H1 (cell line): ENCODE data around the gene GNAQ. TPM values are rescaled to one million over a fixed set of nuclear protein-coding genes. Genes with fewer than 3 reads are reported as not detected.

Source experiments
- CTCF ChIA-PET: fragments of 300-600 bp; sonication (Branson Sonifier 250); formaldehyde crosslinking; loops from one replicate; lab custom pipeline; 2021; ENCODE audit not compliant: partially characterized antibody; lab: Charles Lee
- POLR2A ChIA-PET: fragments of 300-600 bp; sonication (Branson Sonifier 250); formaldehyde crosslinking; loops from one replicate; lab custom pipeline; 2021; ENCODE audit warnings: inconsistent platforms; ENCODE audit not compliant: partially characterized antibody; lab: Charles Lee
- DNase-seq, 2 experiments: peaks; one replicate each; pipeline versions ENCODE4 v3.0.0 to v3.0.0-alpha.2; 2010 to 2022; ENCODE audit warnings: low spot score in 2 of 2, low read depth in 1 of 2, mixed read lengths in 1 of 2
- FAIRE-seq: peaks from 2 replicates; lab custom pipeline; 2011; peaks lifted over from hg19 to GRCh38; lab: Jason Lieb, UNC
- H2AFZ ChIP-seq: 2 replicates; pipeline ENCODE4 v1.8.1; 2012; ENCODE audit warnings: low read length, inconsistent platforms
- H2AK5ac ChIP-seq: 2 replicates; pipeline ENCODE4 v1.6.1; 2013; ENCODE audit warnings: low read depth, low read length
- H2BK120ac ChIP-seq: replicated peaks from 2 replicates; pipeline ENCODE3; 2013; ENCODE audit warnings: low read depth, low read length, inconsistent platforms
- H2BK12ac ChIP-seq: 2 replicates; pipeline ENCODE4 v1.6.1; 2013; ENCODE audit warnings: low read depth, low read length
- H2BK15ac ChIP-seq: 2 replicates; pipeline ENCODE4 v1.6.1; 2013; ENCODE audit warnings: low read length
- H2BK20ac ChIP-seq: 2 replicates; pipeline ENCODE4 v1.6.1; 2013; ENCODE audit warnings: low read length
- H2BK5ac ChIP-seq: 2 replicates; pipeline ENCODE4 v1.6.1; 2013; ENCODE audit warnings: low read depth, low read length
- H3K14ac ChIP-seq: 2 replicates; pipeline ENCODE4 v1.6.1; 2013; ENCODE audit warnings: inconsistent platforms; ENCODE audit not compliant: insufficient read length
- H3K18ac ChIP-seq: 2 replicates; pipeline ENCODE4 v1.6.1; 2013; ENCODE audit warnings: low read length; ENCODE audit errors: extremely low read depth
- H3K23ac ChIP-seq: 2 replicates; pipeline ENCODE4 v1.6.1; 2013; ENCODE audit warnings: inconsistent platforms; ENCODE audit not compliant: insufficient read length
- H3K23me2 ChIP-seq: 2 replicates; pipeline ENCODE4 v1.6.1; 2013; ENCODE audit warnings: low read depth, low read length
- H3K27ac ChIP-seq: 2 replicates; pipeline ENCODE4 v1.6.1; 2011; ENCODE audit warnings: low read depth, low read length, inconsistent platforms
- H3K27me3 ChIP-seq, 4 experiments: replicated peaks in 1 of 4; 1 replicate in 1 of 4; 2 replicates in 3 of 4; pipeline versions ENCODE4 v1.6.1 to v1.8.1; 2011 to 2013; ENCODE audit warnings: low read length in 3 of 4, mild to moderate bottlenecking in 3 of 4, inconsistent platforms in 2 of 4, mixed read lengths in 2 of 4, moderate library complexity in 1 of 4; ENCODE audit not compliant: control insufficient read depth in 3 of 4, insufficient read depth in 3 of 4; ENCODE audit errors: extremely low read depth in 1 of 4
- H3K36me3 ChIP-seq, 4 experiments: 2 replicates each; pipeline versions ENCODE4 v1.6.1 to v1.8.1; 2011 to 2013; ENCODE audit warnings: mild to moderate bottlenecking in 4 of 4, low read length in 3 of 4, moderate library complexity in 2 of 4, control low read depth in 1 of 4, inconsistent platforms in 1 of 4; ENCODE audit not compliant: insufficient read depth in 4 of 4, control insufficient read depth in 2 of 4
- H3K4ac ChIP-seq: replicated peaks from 2 replicates; pipeline ENCODE3; 2013; ENCODE audit warnings: low read length, low read depth, mixed read lengths, inconsistent platforms; ENCODE audit not compliant: insufficient read length
- H3K4me1 ChIP-seq, 4 experiments: replicated peaks in 1 of 4; 1 replicate in 1 of 4; 2 replicates in 3 of 4; pipeline versions ENCODE4 v1.6.1 to v1.8.1; 2011 to 2013; ENCODE audit warnings: low read length in 3 of 4, inconsistent platforms in 2 of 4, mixed read lengths in 1 of 4; ENCODE audit not compliant: insufficient read depth in 4 of 4, control insufficient read depth in 3 of 4
- H3K4me2 ChIP-seq, 2 experiments: 2 replicates each; pipeline versions ENCODE4 v1.6.1 to v1.8.1; 2011 to 2013; ENCODE audit warnings: low read depth in 2 of 2, low read length in 2 of 2, control low read depth in 1 of 2, inconsistent platforms in 1 of 2, mild to moderate bottlenecking in 1 of 2; ENCODE audit not compliant: insufficient read depth in 1 of 2
- H3K4me3 ChIP-seq, 4 experiments: fragments of 200-600, 300-600 bp in 1 of 4; sonication (generic), shearing (Covaris generic), sonication (Bioruptor Twin) in 1 of 4; 2 replicates each; pipeline versions ENCODE4 v1.5.1 to v1.8.1; 2011 to 2016; ENCODE audit warnings: low read length in 4 of 4, low read depth in 3 of 4, control low read depth in 2 of 4, inconsistent platforms in 2 of 4, mild to moderate bottlenecking in 2 of 4, mixed read lengths in 1 of 4, moderate library complexity in 1 of 4; ENCODE audit not compliant: insufficient read depth in 2 of 4; ENCODE audit errors: extremely low read depth in 1 of 4
- H3K56ac ChIP-seq: replicated peaks from 2 replicates; pipeline ENCODE3; 2013; ENCODE audit warnings: low read depth, mild to moderate bottlenecking, mixed read lengths, low read length, inconsistent platforms; ENCODE audit not compliant: insufficient read length
- H3K79me1 ChIP-seq: 2 replicates; pipeline ENCODE4 v1.6.1; 2013; ENCODE audit warnings: low read depth, low read length, control low read depth
- H3K79me2 ChIP-seq, 2 experiments: 2 replicates each; pipeline versions ENCODE4 v1.6.1 to v1.8.1; 2012 to 2013; ENCODE audit warnings: low read length in 2 of 2, mild to moderate bottlenecking in 2 of 2, inconsistent platforms in 1 of 2; ENCODE audit not compliant: insufficient read depth in 2 of 2, control insufficient read depth in 1 of 2
- H3K9ac ChIP-seq, 4 experiments: replicated peaks in 1 of 4; 1 replicate in 1 of 4; 2 replicates in 3 of 4; pipeline versions ENCODE4 v1.6.1 to v1.8.1; 2011 to 2013; ENCODE audit warnings: low read depth in 3 of 4, low read length in 3 of 4, control low read depth in 2 of 4, mild to moderate bottlenecking in 2 of 4, moderate library complexity in 2 of 4, inconsistent platforms in 1 of 4; ENCODE audit errors: extremely low read depth in 1 of 4
- H3K9me3 ChIP-seq, 2 experiments: 2 replicates each; pipeline versions ENCODE4 v1.6.1 to v1.8.1; 2012 to 2013; ENCODE audit warnings: mild to moderate bottlenecking in 2 of 2, moderate library complexity in 2 of 2, control low read depth in 1 of 2, inconsistent platforms in 1 of 2, low read depth in 1 of 2, low read length in 1 of 2, mixed read lengths in 1 of 2; ENCODE audit not compliant: insufficient read depth in 2 of 2
- H4K20me1 ChIP-seq, 2 experiments: replicated peaks in 1 of 2; 2 replicates each; pipeline versions ENCODE3 to v1.8.1; 2011 to 2013; ENCODE audit warnings: inconsistent platforms in 2 of 2, low read length in 2 of 2, mild to moderate bottlenecking in 1 of 2; ENCODE audit not compliant: insufficient read depth in 2 of 2, control insufficient read depth in 1 of 2
- H4K5ac ChIP-seq: 2 replicates; pipeline ENCODE4 v1.6.1; 2013; ENCODE audit warnings: low read length, low read depth, mixed read lengths, inconsistent platforms; ENCODE audit not compliant: insufficient read length
- H4K8ac ChIP-seq: 2 replicates; pipeline ENCODE4 v1.8.0; 2013; ENCODE audit warnings: mild to moderate bottlenecking, moderate library complexity, low read length, inconsistent platforms; ENCODE audit not compliant: insufficient read depth; ENCODE audit errors: extremely low read depth
- H4K91ac ChIP-seq: replicated peaks from 2 replicates; pipeline ENCODE3; 2013; ENCODE audit warnings: low read length, mixed read lengths, inconsistent platforms; ENCODE audit not compliant: insufficient read length
- POLR2AphosphoS5 ChIP-seq: IDR thresholded peaks from 2 replicates; pipeline ENCODE4 v1.6.1; 2011; ENCODE audit warnings: low read depth, low read length
- polyA plus RNA-seq, 7 experiments: library from polyadenylated mRNA; depleted of rRNA in 3 of 7; stranded (reverse) in 5 of 7; unstranded in 2 of 7; fragments of >200 nt in 5 of 7; fragments of 200-250 nt in 2 of 7; gene quantifications; 1 replicate in 5 of 7; 2 replicates in 1 of 7; 4 replicates in 1 of 7; pipeline versions ENCODE4 v1.2.1 to v1.2.3, GENCODE V29; 2011 to 2013; ENCODE audit warnings: missing spikeins in 2 of 7, mixed read lengths in 2 of 7
- total RNA-seq: library from RNA; stranded (reverse); fragmentation: NEBNext Ultra II Directional; extraction: Animal tissue kit (Norgen Biotek cat#: 25700); gene quantifications from 2 replicates; pipeline ENCODE4 v1.2.1, GENCODE V29; 2021

GNAQ gene
- total and polyA plus RNA-seq, 2 of the 8 experiments (the other 6 are each of a cell fraction or from before 2014, with no cell fraction given), result 22.8 to 63.8 TPM

- Histone ChIP-seq H3K23ac (no peak overlapping the region), H3K4me2 (no peak overlapping the region), H2AFZ (no peak overlapping the region), H3K9ac (no peak overlapping the region), H3K27me3 (no peaks in the 10 kb centered on the region), H2BK5ac (no peak overlapping the region), H3K9me3 (no peaks in the 10 kb centered on the region), H4K91ac (no peak overlapping the region), H3K4me3 (no peak overlapping the region), H3K79me2 (peaks cover 0 to 38% of the 10 kb centered on the region in 2 experiments; a peak in 2 of 4 replicates), H3K27ac (no peak overlapping the region), H3K23me2 (no peaks in the 10 kb centered on the region), H3K79me1 (peaks cover 4% of the 10 kb centered on the region; the same call in 1 of the 2 replicates), H3K56ac (no peak overlapping the region), H3K4ac (no peak overlapping the region), H2BK15ac (no peak overlapping the region), H2BK120ac (no peak overlapping the region), H2BK20ac (no peak overlapping the region), H2AK5ac (no peak overlapping the region), H2BK12ac (no peak overlapping the region), H4K8ac (no peak overlapping the region), H4K5ac (no peak overlapping the region), H3K18ac (no peak overlapping the region), H3K36me3 (no peaks in the 10 kb centered on the region; a peak in 1 of 8 replicates), H4K20me1 (no peaks in the 10 kb centered on the region), H3K4me1 (peaks cover 0 to 2% (median 0%) of the 10 kb centered on the region in 4 experiments; a peak in 2 of 7 replicates), H3K14ac (no peak overlapping the region)
- POLR2A ChIA-PET, result no interaction called here
- FAIRE-seq (no peak), DNase-seq (no peak)
- CTCF ChIA-PET, result no interaction called here
- TF ChIP-seq POLR2AphosphoS5, result no peak
Measured at GRCh38 chr9:77926371-77926878, 105.2 kb downstream of the GNAQ start.
